ENCODE data around the gene TNIP3. TPM values are rescaled to one million over a fixed set of nuclear protein-coding genes. Genes with fewer than 3 reads are reported as not detected.
"Not testable (repeated sequence)": the region's sequence is repeated elsewhere in the genome, so short reads cannot be mapped to it uniquely, and the experiment has no call there.

TNIP3 gene
- total RNA-seq, 1 donor from 2014 or later = not detected

DNA sequence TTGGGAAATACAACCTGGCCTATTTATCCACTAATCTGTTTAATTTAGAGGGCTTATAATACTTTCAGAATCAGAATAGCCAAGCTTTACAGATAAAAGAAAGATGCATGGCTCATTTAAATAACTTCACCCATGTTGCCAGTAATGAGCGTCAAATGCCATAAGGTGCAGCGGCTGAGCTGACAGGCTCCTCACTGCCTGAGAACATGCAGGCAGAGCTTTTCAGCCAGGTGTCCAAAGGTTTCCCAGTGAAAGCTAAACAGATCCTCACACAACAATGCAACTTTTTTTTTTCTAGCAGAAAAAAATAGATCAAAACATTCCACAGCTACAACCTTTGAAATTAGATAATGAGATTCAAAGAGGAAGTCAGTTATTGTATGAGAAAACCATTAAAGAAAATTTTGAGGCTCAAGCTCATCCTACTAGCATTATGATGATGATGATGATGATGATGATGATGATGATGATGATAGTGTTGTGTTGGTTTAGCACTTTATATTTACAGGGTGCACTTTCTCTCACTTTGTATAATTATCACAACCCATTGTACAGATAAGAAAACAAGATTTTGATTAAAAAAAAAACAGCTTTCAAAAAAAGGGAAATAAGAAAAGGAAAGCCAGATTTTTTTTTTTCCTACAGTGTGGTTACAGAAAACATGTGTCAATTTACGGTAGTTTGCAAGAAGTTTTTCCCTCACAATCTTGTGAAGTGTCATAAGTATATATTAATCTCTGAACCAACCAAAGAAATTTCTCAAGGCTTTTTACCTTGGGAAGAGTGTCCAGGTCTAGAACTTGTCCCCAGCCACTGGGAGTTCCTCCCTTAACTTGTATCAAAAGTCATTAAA lies 12.2 kb upstream of the TNIP3 start:
- no peaks in the 10 kb centered on the region for H3K4me1 Mint-ChIP-seq
- H3K4me3 ChIP-seq = no peak overlapping the region
- no peaks in the 10 kb centered on the region for H3K36me3 ChIP-seq
- no peaks in the 10 kb centered on the region for H3K79me2 ChIP-seq (ENCODE audit: low read depth)
- no peaks in the 10 kb centered on the region for H3K9me3 ChIP-seq (ENCODE audit: low read depth)
- H3K4me3 Mint-ChIP-seq = no peak overlapping the region
- no peaks in the 10 kb centered on the region for H3K36me3 Mint-ChIP-seq
- TF ChIP-seq EZH2phosphoT487 (IDR thresholded peaks at IDR 0.05) (no peak), EZH2 (IDR thresholded peaks at IDR 0.05) (no peak)
- TF ChIP-seq, protein P1, sequence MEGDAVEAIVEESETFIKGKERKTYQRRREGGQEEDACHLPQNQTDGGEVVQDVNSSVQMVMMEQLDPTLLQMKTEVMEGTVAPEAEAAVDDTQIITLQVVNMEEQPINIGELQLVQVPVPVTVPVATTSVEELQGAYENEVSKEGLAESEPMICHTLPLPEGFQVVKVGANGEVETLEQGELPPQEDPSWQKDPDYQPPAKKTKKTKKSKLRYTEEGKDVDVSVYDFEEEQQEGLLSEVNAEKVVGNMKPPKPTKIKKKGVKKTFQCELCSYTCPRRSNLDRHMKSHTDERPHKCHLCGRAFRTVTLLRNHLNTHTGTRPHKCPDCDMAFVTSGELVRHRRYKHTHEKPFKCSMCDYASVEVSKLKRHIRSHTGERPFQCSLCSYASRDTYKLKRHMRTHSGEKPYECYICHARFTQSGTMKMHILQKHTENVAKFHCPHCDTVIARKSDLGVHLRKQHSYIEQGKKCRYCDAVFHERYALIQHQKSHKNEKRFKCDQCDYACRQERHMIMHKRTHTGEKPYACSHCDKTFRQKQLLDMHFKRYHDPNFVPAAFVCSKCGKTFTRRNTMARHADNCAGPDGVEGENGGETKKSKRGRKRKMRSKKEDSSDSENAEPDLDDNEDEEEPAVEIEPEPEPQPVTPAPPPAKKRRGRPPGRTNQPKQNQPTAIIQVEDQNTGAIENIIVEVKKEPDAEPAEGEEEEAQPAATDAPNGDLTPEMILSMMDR (IDR thresholded peaks at IDR 0.05) = no peak
- no peaks in the 10 kb centered on the region for H4K20me1 ChIP-seq (ENCODE audit: low read depth)
- no peak overlapping the region for H2AFZ ChIP-seq (replicated peaks)
- no peak overlapping the region for H3K9ac ChIP-seq
- no peaks in the 10 kb centered on the region for H3K27me3 Mint-ChIP-seq (ENCODE audit: insufficient read depth, low read depth)
- H3K27ac Mint-ChIP-seq = no peak overlapping the region
- no peak for DNase-seq (ENCODE audit: low spot score)
- no peaks in the 10 kb centered on the region for H3K9me3 Mint-ChIP-seq
- H3K27me3 ChIP-seq = no peaks in the 10 kb centered on the region
- H3F3A ChIP-seq (ENCODE audit: low read depth) = no peaks in the 10 kb centered on the region
- no peak overlapping the region for H3K4me2 ChIP-seq
- peaks cover 8% of the 10 kb centered on the region for H3K4me1 ChIP-seq
- no peak overlapping the region for H3K27ac ChIP-seq

DNA sequence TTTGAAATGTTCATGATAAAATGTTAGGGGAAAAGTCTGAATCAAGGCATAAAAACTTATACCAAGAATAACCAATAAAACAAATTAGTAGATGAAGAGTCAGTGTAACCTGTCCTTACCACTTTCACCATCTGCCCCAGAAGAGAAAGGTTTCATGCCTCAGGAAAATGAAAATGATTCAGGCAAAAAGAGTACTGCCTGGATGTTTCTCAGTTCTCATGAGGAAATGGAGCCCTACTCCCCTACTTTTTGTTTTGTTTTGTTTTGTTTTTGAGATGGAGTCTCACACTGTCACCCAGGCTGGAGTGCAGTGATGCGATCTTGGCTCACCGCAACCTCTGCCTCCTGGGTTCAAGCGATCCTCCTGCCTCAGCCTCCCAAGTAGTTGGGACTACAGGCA lies 7.4 kb upstream of the TNIP3 start:
- H3K4me1 Mint-ChIP-seq; H3K4me3 Mint-ChIP-seq; H3K27ac Mint-ChIP-seq; H3K79me2 ChIP-seq (ENCODE audit: low read depth); H3K9me3 ChIP-seq (ENCODE audit: low read depth); H3K27me3 Mint-ChIP-seq (ENCODE audit: insufficient read depth, low read depth); H3K4me1 ChIP-seq; H3K27ac ChIP-seq; H3K9me3 Mint-ChIP-seq; H3K9ac ChIP-seq; H4K20me1 ChIP-seq (ENCODE audit: low read depth); H3K27me3 ChIP-seq; H3K36me3 Mint-ChIP-seq; H3F3A ChIP-seq (ENCODE audit: low read depth); DNase-seq (ENCODE audit: low spot score); H3K36me3 ChIP-seq; H3K4me3 ChIP-seq; H2AFZ ChIP-seq (replicated peaks); H3K4me2 ChIP-seq: not testable (repeated sequence)

DNA sequence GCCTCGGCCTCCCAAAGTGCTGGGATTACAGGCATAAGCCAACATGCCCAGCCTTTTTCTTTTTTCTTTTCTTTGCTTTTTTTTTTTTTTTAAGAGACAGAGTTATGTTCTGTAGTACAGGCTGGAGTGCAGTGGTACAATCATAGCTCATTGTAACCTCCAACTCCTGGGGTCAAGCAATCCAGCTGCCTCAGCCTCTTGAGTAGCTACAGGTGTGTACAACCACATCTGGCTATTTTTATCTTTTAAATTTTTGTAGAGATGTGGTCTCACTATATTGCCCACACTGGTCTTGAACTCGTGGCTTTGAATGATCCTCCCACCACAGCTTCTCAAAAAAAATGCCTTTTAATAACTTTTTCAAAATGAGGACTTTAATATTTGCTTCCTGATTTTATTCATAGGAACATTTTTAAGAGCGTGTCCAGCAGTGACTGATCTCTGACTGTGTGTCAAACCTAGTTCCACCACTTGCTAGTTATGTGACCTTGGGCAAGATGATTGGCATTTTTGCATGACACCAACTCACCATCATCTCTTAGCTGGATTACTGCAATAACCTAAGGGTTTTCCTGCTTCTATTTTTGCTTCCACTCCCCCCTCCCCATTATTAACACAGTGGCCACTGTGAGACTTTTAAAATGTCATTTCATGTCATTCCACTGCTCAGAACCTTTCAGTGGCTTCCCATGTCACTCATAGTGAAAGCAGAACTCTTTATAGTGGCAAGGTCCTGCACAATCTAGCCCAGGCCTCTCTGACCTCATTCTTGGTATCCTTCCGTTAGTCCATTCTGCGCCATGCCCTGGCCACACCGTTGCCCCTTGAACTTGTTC lies 4.5 kb upstream of the TNIP3 start:
- H3K27me3 Mint-ChIP-seq (ENCODE audit: insufficient read depth, low read depth) = no peaks in the 10 kb centered on the region
- no peaks in the 10 kb centered on the region for H3K36me3 ChIP-seq
- H3K27ac Mint-ChIP-seq = no peak overlapping the region
- no peaks in the 10 kb centered on the region for H3F3A ChIP-seq (ENCODE audit: low read depth)
- H2AFZ ChIP-seq (replicated peaks) = no peak overlapping the region
- no peaks in the 10 kb centered on the region for H3K9me3 Mint-ChIP-seq
- H3K9me3 ChIP-seq (ENCODE audit: low read depth) = no peaks in the 10 kb centered on the region
- H3K4me3 Mint-ChIP-seq = no peak overlapping the region
- H3K36me3 Mint-ChIP-seq = no peaks in the 10 kb centered on the region
- H3K9ac ChIP-seq = no peak overlapping the region
- no peak overlapping the region for H3K4me3 ChIP-seq
- H3K27ac ChIP-seq = no peak overlapping the region
- no peaks in the 10 kb centered on the region for H3K4me1 ChIP-seq
- no peak for DNase-seq (ENCODE audit: low spot score)
- no peaks in the 10 kb centered on the region for H3K79me2 ChIP-seq (ENCODE audit: low read depth)
- no peak overlapping the region for H3K4me2 ChIP-seq
- TF ChIP-seq, protein P1 (IDR thresholded peaks at IDR 0.05) = no peak
- no peak for TF ChIP-seq EZH2phosphoT487 (IDR thresholded peaks at IDR 0.05)
- TF ChIP-seq EZH2 (IDR thresholded peaks at IDR 0.05) = no peak
- no peaks in the 10 kb centered on the region for H4K20me1 ChIP-seq (ENCODE audit: low read depth)
- H3K27me3 ChIP-seq = no peaks in the 10 kb centered on the region
- no peaks in the 10 kb centered on the region for H3K4me1 Mint-ChIP-seq
